Measurements from ENCODE around the gene RFLNA.

GRCh38 chr12:124286414-124286813 lies 8.5 kb upstream of the RFLNA start:
- no peak for TF ChIP-seq CTCF (IDR thresholded peaks at IDR 0.05)
- TF ChIP-seq POLR2A (IDR thresholded peaks at IDR 0.05) = no peak
- TF ChIP-seq POLR2AphosphoS5 (IDR thresholded peaks at IDR 0.05) = no peak
- no peak for TF ChIP-seq EP300 (IDR thresholded peaks at IDR 0.05)
